Endothelial cell of umbilical vein (primary cell): ENCODE measurements around the gene SSR2. TPM values are rescaled to one million over a fixed set of nuclear protein-coding genes. Genes with fewer than 3 reads are reported as not detected.

ENCODE experiments used
- BruUV-seq: library from RNA; stranded (reverse); fragments of 400-500 nt; replicated peaks from 2 replicates; lab custom pipeline; 2021; lab: Mats Ljungman, UMichigan
- CTCF ChIA-PET: fragments of 300-600, 350-600 bp; sonication (Branson Sonifier 250); formaldehyde crosslinking; loops from one replicate; lab custom pipeline; 2021; ENCODE audit warnings: antibody characterized with exemption, inconsistent platforms; lab: Charles Lee
- POLR2A ChIA-PET: fragments of 300-600, 350-600 bp; sonication (Branson Sonifier 250); formaldehyde crosslinking; loops from one replicate; lab custom pipeline; 2021; ENCODE audit warnings: antibody characterized with exemption, inconsistent platforms; lab: Charles Lee
- DNase-seq: peaks from one replicate; pipeline ENCODE4 v3.0.0-alpha.2; 2011; ENCODE audit warnings: low read depth, low spot score
- FAIRE-seq: peaks from 2 replicates; lab custom pipeline; 2011; peaks lifted over from hg19 to GRCh38; lab: Jason Lieb, UNC
- H2AFZ ChIP-seq: 2 replicates; pipeline ENCODE4 v1.6.0; 2012; ENCODE audit warnings: low read depth, low read length, control low read depth, inconsistent platforms
- H3K27ac ChIP-seq: 2 replicates; pipeline ENCODE4 v1.5.1; 2011; ENCODE audit warnings: low read depth, mild to moderate bottlenecking, control low read depth, low read length, moderate library complexity; ENCODE audit not compliant: insufficient read depth
- H3K27me3 ChIP-seq, 2 experiments: 2 replicates each; pipeline versions ENCODE4 v1.6.0 to v1.6.1; 2011; ENCODE audit warnings: low read length in 2 of 2, mixed read lengths in 1 of 2; ENCODE audit not compliant: control insufficient read depth in 2 of 2, insufficient read depth in 2 of 2
- H3K36me3 ChIP-seq, 2 experiments: 2 replicates in 1 of 2; 3 replicates in 1 of 2; pipeline ENCODE4 v1.5.1; 2011; ENCODE audit warnings: low read length in 2 of 2, mild to moderate bottlenecking in 1 of 2, moderate library complexity in 1 of 2; ENCODE audit not compliant: control insufficient read depth in 2 of 2, insufficient read depth in 2 of 2; ENCODE audit errors: extremely low read depth in 1 of 2
- H3K4me1 ChIP-seq: 3 replicates; pipeline ENCODE4 v1.5.1; 2011; ENCODE audit warnings: mild to moderate bottlenecking, low read length; ENCODE audit not compliant: control insufficient read depth, insufficient read depth; ENCODE audit errors: extremely low read depth
- H3K4me2 ChIP-seq: 2 replicates; pipeline ENCODE4 v1.6.1; 2011; ENCODE audit warnings: low read length, control low read depth, mixed read lengths; ENCODE audit not compliant: insufficient read depth
- H3K4me3 ChIP-seq, 3 experiments: fragments of 200-600 bp in 1 of 3; sonication (generic), shearing (Covaris generic) in 1 of 3; replicated peaks in 1 of 3; 2 replicates each; pipeline ENCODE4 v1.5.1; 2011 to 2016; ENCODE audit warnings: control low read depth in 3 of 3, low read length in 3 of 3, mild to moderate bottlenecking in 2 of 3, inconsistent platforms in 1 of 3, low read depth in 1 of 3, moderate library complexity in 1 of 3; ENCODE audit not compliant: insufficient read depth in 1 of 3
- H3K79me2 ChIP-seq: 2 replicates; pipeline ENCODE4 v1.6.0; 2012; ENCODE audit warnings: low read length, inconsistent platforms; ENCODE audit not compliant: control insufficient read depth, insufficient read depth
- H3K9ac ChIP-seq: replicated peaks from 2 replicates; pipeline ENCODE3; 2011; ENCODE audit warnings: low read length, control low read depth; ENCODE audit not compliant: insufficient read depth; ENCODE audit errors: extremely low read depth
- H3K9me1 ChIP-seq: replicated peaks from 3 replicates; pipeline ENCODE4 v1.6.0; 2011; ENCODE audit warnings: mild to moderate bottlenecking, low read length; ENCODE audit not compliant: control insufficient read depth, insufficient read depth; ENCODE audit errors: extremely low read depth
- H3K9me3 ChIP-seq: replicated peaks from 2 replicates; pipeline ENCODE4 v1.5.1; 2012; ENCODE audit warnings: low read length, inconsistent platforms; ENCODE audit not compliant: control insufficient read depth, insufficient read depth
- H4K20me1 ChIP-seq: replicated peaks from 2 replicates; pipeline ENCODE3; 2011; ENCODE audit warnings: mild to moderate bottlenecking, low read length; ENCODE audit not compliant: control insufficient read depth, insufficient read depth; ENCODE audit errors: extremely low read depth
- CTCF ChIP-seq, 2 donors: IDR thresholded peaks; 1 replicate in 1 of 2; 2 replicates in 1 of 2; pipeline ENCODE4 v1.5.1; 2011; ENCODE audit warnings: low read length in 2 of 2, mild to moderate bottlenecking in 2 of 2, moderate library complexity in 2 of 2, control low read depth in 1 of 2, inconsistent platforms in 1 of 2, low read depth in 1 of 2; ENCODE audit not compliant: insufficient read depth in 1 of 2; ENCODE audit errors: extremely low read depth in 1 of 2
- EZH2 ChIP-seq: IDR thresholded peaks from 2 replicates; pipeline ENCODE4 v1.6.1; 2012; ENCODE audit warnings: borderline replicate concordance, low read depth, mild to moderate bottlenecking, moderate library complexity, low read length, inconsistent platforms; ENCODE audit not compliant: severe bottlenecking
- FOS ChIP-seq: IDR thresholded peaks from 2 replicates; pipeline ENCODE4 v1.6.1; 2011; ENCODE audit warnings: mild to moderate bottlenecking, low read length, moderate library complexity, borderline replicate concordance; ENCODE audit not compliant: insufficient read depth
- GATA2 ChIP-seq: IDR thresholded peaks from 2 replicates; pipeline ENCODE4 v1.7.0; 2011; ENCODE audit warnings: low read depth, mild to moderate bottlenecking, moderate library complexity, mixed read lengths, low read length; ENCODE audit not compliant: insufficient read length, insufficient read depth
- JUN ChIP-seq: IDR thresholded peaks from 2 replicates; pipeline ENCODE4 v1.6.1; 2011; ENCODE audit warnings: borderline replicate concordance, low read depth; ENCODE audit not compliant: insufficient read length, insufficient read depth
- MAX ChIP-seq: IDR thresholded peaks from 2 replicates; pipeline ENCODE4 v1.6.1; 2011; ENCODE audit not compliant: insufficient read depth, insufficient read length
- MYC ChIP-seq: IDR thresholded peaks from one replicate; pipeline ENCODE4 v1.6.1; 2011; ENCODE audit warnings: mild to moderate bottlenecking, low read depth, low read length
- POLR2A ChIP-seq: IDR thresholded peaks from 2 replicates; pipeline ENCODE4 v1.6.1; 2012; ENCODE audit warnings: low read depth, mild to moderate bottlenecking, control low read depth, low read length
- POLR2AphosphoS5 ChIP-seq: IDR thresholded peaks from 2 replicates; pipeline ENCODE4 v1.6.1; 2012; ENCODE audit warnings: low read depth, mild to moderate bottlenecking, control low read depth, low read length, moderate library complexity; ENCODE audit not compliant: insufficient read depth
- dilution Hi-C: fragments of 300-500 bp; cut with MboI; formaldehyde crosslinking; loops from one replicate; pipeline ENCODE4 v1.15.0; 2019; ENCODE audit warnings: low sequenced_read_pairs; ENCODE audit not compliant: extremely low pct_ligation_motif_present
- intact Hi-C: fragments of 100-400 bp; cut with micrococcal nuclease; formaldehyde crosslinking; loops from one replicate; pipeline ENCODE4 v1.10.0; 2022
- polyA plus RNA-seq, 4 experiments: library from polyadenylated mRNA; depleted of rRNA in 3 of 4; stranded (reverse) in 3 of 4; unstranded in 1 of 4; fragments of >200 nt; gene quantifications; 2 replicates each; pipeline versions ENCODE4 v1.2.1 to v1.2.3, GENCODE V29; 2011 to 2012; ENCODE audit warnings: missing spikeins in 1 of 4
- total RNA-seq: library from RNA; stranded (reverse); gene quantifications from 2 replicates; pipeline ENCODE4 v1.2.3, GENCODE V29; 2021

The SSR2 gene
- total and polyA plus RNA-seq, 2 donors (not counting 3 experiments of a cell fraction or from before 2014, with no cell fraction given): 362 to 1,787 TPM

GRCh38 chr1:155982106-155982505, 38.6 kb downstream of the SSR2 start:
- dilution Hi-C loops: no loop called here

More at GRCh38 chr1:155982106-155982505, 38.6 kb downstream of the SSR2 start:
- no peaks in the 10 kb centered on the region for H3K36me3 ChIP-seq
- FAIRE-seq (no peak), DNase-seq (no peak)
- intact Hi-C loops: no loop called here
- BruUV-seq: no TSS peak
- no peaks in the 10 kb centered on the region for H3K27me3 ChIP-seq
- peak overlapping the region; percentile 25 for H3K27ac ChIP-seq
- no peak overlapping the region for H3K9ac ChIP-seq
- no peak overlapping the region for H3K4me2 ChIP-seq
- TF ChIP-seq JUN: no peak
- TF ChIP-seq POLR2A: no peak
- TF ChIP-seq GATA2: no peak
- no peak for TF ChIP-seq CTCF (IDR thresholded peaks at IDR 0.05; ENCODE audit: extremely low read depth in 1 of 2, insufficient read depth in 1 of 2, low read depth in 1 of 2, low read length in 2 of 2)
- no peak for TF ChIP-seq POLR2AphosphoS5
- no peak for TF ChIP-seq FOS
- no peak for TF ChIP-seq MAX
- TF ChIP-seq EZH2: no peak
- no peak for TF ChIP-seq MYC
- no peak overlapping the region for H3K4me3 ChIP-seq
- peaks cover 20% of the 10 kb centered on the region for H3K79me2 ChIP-seq
- CTCF ChIA-PET: interaction anchor here (1.8 to 12.1 kb wide), 3 partner anchors 20 to 44 kb away, joined by 5 to 138 read pairs (median 8); no protein-coding TSS in a partner anchor
- H3K9me3 ChIP-seq: no peaks in the 10 kb centered on the region
- POLR2A ChIA-PET: no interaction called here
- H4K20me1 ChIP-seq: no peaks in the 10 kb centered on the region
- no peaks in the 10 kb centered on the region for H3K9me1 ChIP-seq
- no peak overlapping the region for H2AFZ ChIP-seq
- H3K4me1 ChIP-seq: peaks cover 42% of the 10 kb centered on the region
